ENCODE results near the gene ZCCHC12.

DNA sequence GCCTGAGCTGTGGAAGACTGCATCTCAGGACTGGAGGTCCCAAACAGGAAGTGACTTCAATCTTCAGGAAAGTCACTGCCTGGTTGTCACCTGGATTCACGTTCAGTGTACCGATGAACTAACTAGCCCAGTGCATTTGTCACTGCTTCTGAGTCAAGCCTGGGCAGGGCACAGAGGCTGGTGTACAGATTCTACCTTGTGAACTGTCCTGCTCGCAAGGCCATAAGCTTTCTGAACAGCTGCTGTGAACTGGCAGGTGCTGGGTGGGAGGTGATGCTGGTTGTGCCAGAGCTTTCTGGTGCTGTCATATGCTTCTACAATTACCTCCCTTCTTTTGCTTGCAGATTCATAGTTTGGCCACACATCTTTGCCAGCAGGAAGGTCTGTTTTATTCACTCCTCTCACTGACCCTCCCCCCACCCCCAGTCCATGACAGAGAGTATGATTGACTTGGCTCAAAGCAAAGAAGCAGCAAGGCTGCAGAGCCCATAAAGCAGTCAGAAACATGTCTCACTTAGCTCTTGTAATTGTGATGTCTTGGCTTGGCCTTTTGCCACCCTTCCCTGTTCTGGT, 40.5 kb downstream of the ZCCHC12 start:
- TF ChIP-seq, protein P1, sequence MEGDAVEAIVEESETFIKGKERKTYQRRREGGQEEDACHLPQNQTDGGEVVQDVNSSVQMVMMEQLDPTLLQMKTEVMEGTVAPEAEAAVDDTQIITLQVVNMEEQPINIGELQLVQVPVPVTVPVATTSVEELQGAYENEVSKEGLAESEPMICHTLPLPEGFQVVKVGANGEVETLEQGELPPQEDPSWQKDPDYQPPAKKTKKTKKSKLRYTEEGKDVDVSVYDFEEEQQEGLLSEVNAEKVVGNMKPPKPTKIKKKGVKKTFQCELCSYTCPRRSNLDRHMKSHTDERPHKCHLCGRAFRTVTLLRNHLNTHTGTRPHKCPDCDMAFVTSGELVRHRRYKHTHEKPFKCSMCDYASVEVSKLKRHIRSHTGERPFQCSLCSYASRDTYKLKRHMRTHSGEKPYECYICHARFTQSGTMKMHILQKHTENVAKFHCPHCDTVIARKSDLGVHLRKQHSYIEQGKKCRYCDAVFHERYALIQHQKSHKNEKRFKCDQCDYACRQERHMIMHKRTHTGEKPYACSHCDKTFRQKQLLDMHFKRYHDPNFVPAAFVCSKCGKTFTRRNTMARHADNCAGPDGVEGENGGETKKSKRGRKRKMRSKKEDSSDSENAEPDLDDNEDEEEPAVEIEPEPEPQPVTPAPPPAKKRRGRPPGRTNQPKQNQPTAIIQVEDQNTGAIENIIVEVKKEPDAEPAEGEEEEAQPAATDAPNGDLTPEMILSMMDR (IDR thresholded peaks at IDR 0.05): no peak
- TF ChIP-seq POLR2A (IDR thresholded peaks at IDR 0.05): no peak
- no peak for TF ChIP-seq EP300 (IDR thresholded peaks at IDR 0.05)
